Liver (tissue), 9 donors: Measurements from ENCODE around the gene FGF10. TPM values are rescaled to one million over a fixed set of nuclear protein-coding genes. Genes with fewer than 3 reads are reported as not detected.

Experiments
- DNase-seq: peaks from one replicate; pipeline ENCODE4 v3.0.0-alpha.2; 2017; ENCODE audit warnings: low spot score
- H3K27ac ChIP-seq, 2 donors: one replicate each; pipeline ENCODE4 v1.7.0; 2013; ENCODE audit warnings: inconsistent platforms in 2 of 2, low read length in 2 of 2, control low read depth in 1 of 2, low read depth in 1 of 2, mild to moderate bottlenecking in 1 of 2
- H3K27me3 ChIP-seq, 4 donors: one replicate each; pipeline versions ENCODE4 v1.6.1 to v1.7.0; 2013; ENCODE audit warnings: low read length in 3 of 4, inconsistent platforms in 1 of 4, mild to moderate bottlenecking in 1 of 4, moderate library complexity in 1 of 4; ENCODE audit not compliant: control insufficient read depth in 4 of 4, insufficient read depth in 4 of 4
- H3K36me3 ChIP-seq, 4 donors: one replicate each; pipeline versions ENCODE4 v1.6.1 to v1.7.0; 2013; ENCODE audit warnings: low read length in 3 of 4, mild to moderate bottlenecking in 3 of 4, low read depth in 1 of 4, moderate library complexity in 1 of 4; ENCODE audit not compliant: control insufficient read depth in 4 of 4, insufficient read depth in 3 of 4
- H3K4me1 ChIP-seq, 4 donors: one replicate each; pipeline versions ENCODE4 v1.6.1 to v1.7.0; 2013; ENCODE audit warnings: low read length in 3 of 4, mild to moderate bottlenecking in 3 of 4, moderate library complexity in 1 of 4; ENCODE audit not compliant: control insufficient read depth in 4 of 4, insufficient read depth in 4 of 4
- H3K4me3 ChIP-seq, 3 donors: one replicate each; pipeline versions ENCODE4 v1.6.1 to v1.7.0; 2013; ENCODE audit warnings: low read length in 3 of 3, control low read depth in 1 of 3, low read depth in 1 of 3, mild to moderate bottlenecking in 1 of 3
- H3K9ac ChIP-seq, 2 donors: one replicate each; pipeline ENCODE4 v1.7.0; 2013; ENCODE audit warnings: low read length in 2 of 2, mild to moderate bottlenecking in 2 of 2, moderate library complexity in 2 of 2, control low read depth in 1 of 2, low read depth in 1 of 2
- H3K9me3 ChIP-seq, 4 donors: one replicate each; pipeline versions ENCODE4 v1.6.1 to v1.7.0; 2013; ENCODE audit warnings: low read length in 3 of 4; ENCODE audit not compliant: control insufficient read depth in 4 of 4
- EGR1 ChIP-seq, 2 donors: IDR thresholded peaks; 2 replicates each; pipeline ENCODE4 v1.6.1; 2016 to 2018; ENCODE audit warnings: antibody characterized with exemption in 2 of 2, low read depth in 2 of 2
- FOXA1 ChIP-seq: IDR thresholded peaks from 2 replicates; pipeline ENCODE4 v1.6.1; 2016; ENCODE audit warnings: antibody characterized with exemption
- GABPA ChIP-seq, 2 donors: IDR thresholded peaks in 1 of 2; conservative IDR thresholded peaks in 1 of 2; 2 replicates each; pipeline ENCODE4 v1.6.1; 2016; ENCODE audit warnings: antibody characterized with exemption in 2 of 2, mild to moderate bottlenecking in 1 of 2, moderate library complexity in 1 of 2
- HNF4A ChIP-seq, 2 donors: conservative IDR thresholded peaks; 2 replicates each; pipeline ENCODE4 v1.6.1; 2016; ENCODE audit warnings: antibody characterized with exemption in 2 of 2, mild to moderate bottlenecking in 2 of 2
- HNF4G ChIP-seq: IDR thresholded peaks from 2 replicates; pipeline ENCODE4 v1.6.1; 2016; ENCODE audit warnings: antibody characterized with exemption
- JUND ChIP-seq, 2 donors: IDR thresholded peaks; 2 replicates each; pipeline ENCODE4 v1.6.1; 2016; ENCODE audit warnings: antibody characterized with exemption in 2 of 2
- NR2F2 ChIP-seq: IDR thresholded peaks from 2 replicates; pipeline ENCODE4 v1.6.1; 2016; ENCODE audit warnings: antibody characterized with exemption
- RAD21 ChIP-seq, 2 donors: IDR thresholded peaks; 2 replicates each; pipeline ENCODE4 v1.6.1; 2016; ENCODE audit warnings: antibody characterized with exemption in 2 of 2, mild to moderate bottlenecking in 2 of 2
- RXRA ChIP-seq, 2 donors: IDR thresholded peaks; 2 replicates each; pipeline ENCODE4 v1.6.1; 2017 to 2018; ENCODE audit warnings: antibody characterized with exemption in 2 of 2, mild to moderate bottlenecking in 1 of 2
- SP1 ChIP-seq: IDR thresholded peaks from 2 replicates; pipeline ENCODE4 v1.6.1; 2018; ENCODE audit warnings: antibody characterized with exemption, mild to moderate bottlenecking
- YY1 ChIP-seq: IDR thresholded peaks from 2 replicates; pipeline ENCODE4 v1.6.1; 2016; ENCODE audit warnings: antibody characterized with exemption, mild to moderate bottlenecking
- WGBS: extraction: QIAGEN DNeasy Blood & Tissue Kit; methylation state at CpG from one replicate; pipeline ENCODE4 v1.1.7; 2013; 5-methylcytosine and 5-hydroxymethylcytosine counted together
- polyA plus RNA-seq, 2 donors: library from polyadenylated mRNA; stranded (reverse) in 1 of 2; unstranded in 1 of 2; fragments of 200-250 nt in 1 of 2; fragments of >200 nt in 1 of 2; fragmentation: Nextera tagmentation in 1 of 2; extraction: Ambion mirVana in 1 of 2; gene quantifications; one replicate each; pipeline versions ENCODE4 v1.2.1 to v1.2.3, GENCODE V29; 2013 to 2015
- total RNA-seq, 2 donors: library from RNA; depleted of rRNA; stranded (reverse); fragments of >200 nt; gene quantifications; one replicate each; pipeline ENCODE4 v1.2.3, GENCODE V29; 2014
- TF ChIP-seq, protein P1 (sequence below): IDR thresholded peaks from 2 replicates; pipeline ENCODE4 v1.6.1; 2016; ENCODE audit warnings: antibody characterized with exemption
- TF ChIP-seq, protein P2 (sequence below): fragments of 150-350 bp; IDR thresholded peaks from 2 replicates; pipeline ENCODE4 v1.5.1; 2017; ENCODE audit warnings: improper control_type of control experiment, low read depth, low read length; ENCODE audit not compliant: missing input control
- TF ChIP-seq, protein P3 (sequence below): IDR thresholded peaks from 2 replicates; pipeline ENCODE4 v1.6.1; 2016; ENCODE audit warnings: antibody characterized with exemption
- TF ChIP-seq, protein P4 (sequence below): IDR thresholded peaks from 2 replicates; pipeline ENCODE4 v1.6.1; 2016; ENCODE audit warnings: antibody characterized with exemption, mild to moderate bottlenecking
- donor health status: healthy.
- donor health status: healthy.
- donor health status: healthy.
- donor health status: healthy.
- donor health status: healthy.

Gene FGF10
- total and polyA plus RNA-seq, 4 donors, result 0.12 to 0.61 (median 0.25) TPM; not detected in 1

DNA sequence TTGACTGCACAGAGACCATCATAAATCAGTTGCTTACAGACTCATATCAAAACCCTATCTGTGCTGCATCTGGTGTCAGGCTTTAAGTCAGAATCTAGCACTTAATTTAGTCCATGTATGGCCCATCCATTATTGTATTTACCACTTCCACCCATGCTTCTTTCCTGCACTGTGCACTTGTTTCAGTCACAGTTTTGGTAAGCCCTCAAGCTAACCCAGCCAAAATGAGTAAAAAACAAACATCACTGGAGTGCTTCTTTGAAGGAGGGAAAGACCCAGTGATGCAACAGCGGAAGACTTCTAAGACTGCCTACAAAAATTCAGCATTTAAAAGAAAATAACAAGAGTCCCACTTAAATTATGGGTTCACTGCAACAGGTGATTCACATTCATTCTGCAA lies 69.0 kb downstream of the FGF10 start:
- no peak overlapping the region for H3K9ac ChIP-seq
- WGBS, result 90% methylated on average over 1 of the region's 1 CpG
- TF ChIP-seq FOXA1 (no peak), SP1 (no peak), GABPA (IDR thresholded peaks at IDR 0.05 in 1 of 2, conservative IDR thresholded peaks at IDR 0.05 in 1 of 2) (no peak), RAD21 (IDR thresholded peaks at IDR 0.05) (no peak), NR2F2 (no peak)
- TF ChIP-seq, protein P1, sequence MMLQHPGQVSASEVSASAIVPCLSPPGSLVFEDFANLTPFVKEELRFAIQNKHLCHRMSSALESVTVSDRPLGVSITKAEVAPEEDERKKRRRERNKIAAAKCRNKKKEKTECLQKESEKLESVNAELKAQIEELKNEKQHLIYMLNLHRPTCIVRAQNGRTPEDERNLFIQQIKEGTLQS, result no peak

DNA sequence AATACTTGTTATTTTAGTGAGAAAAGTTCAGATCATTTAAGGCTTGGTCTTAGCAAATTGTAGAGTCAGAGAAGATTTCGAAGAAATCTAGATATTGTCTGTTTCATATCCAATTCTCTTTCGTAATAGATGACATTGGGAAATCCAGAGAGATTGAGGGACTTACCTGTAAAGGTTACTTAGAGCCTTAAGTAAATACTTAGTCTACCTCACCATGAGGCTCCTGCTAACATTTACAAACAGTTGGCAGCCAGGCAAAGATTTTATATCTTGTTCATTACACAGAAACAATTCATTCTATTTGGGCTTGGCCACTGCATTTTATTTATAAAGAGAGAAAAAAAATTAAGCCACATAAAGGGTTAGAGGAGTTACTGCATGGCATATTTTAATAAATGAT lies 70.3 kb downstream of the FGF10 start:
- Histone ChIP-seq H3K4me1 (no peaks in the 10 kb centered on the region), H3K9me3 (no peaks in the 10 kb centered on the region), H3K27me3 (no peaks in the 10 kb centered on the region), H3K27ac (no peak overlapping the region), H3K36me3 (no peaks in the 10 kb centered on the region), H3K4me3 (no peak overlapping the region), H3K9ac (no peak overlapping the region)
- WGBS, result 45% methylated on average over 2 of the region's 2 CpGs
- no peak for DNase-seq
- no peak for TF ChIP-seq RAD21 (IDR thresholded peaks at IDR 0.05)
- no peak for TF ChIP-seq JUND (IDR thresholded peaks at IDR 0.05)
- TF ChIP-seq HNF4A (conservative IDR thresholded peaks at IDR 0.05), result no peak
- no peak for TF ChIP-seq HNF4G
- TF ChIP-seq YY1, result no peak
- TF ChIP-seq NR2F2, result no peak
- TF ChIP-seq EGR1 (IDR thresholded peaks at IDR 0.05; ENCODE audit: low read depth in 2 of 2), result no peak
- no peak for TF ChIP-seq FOXA1

More for the DNA sequence above, 69.0 kb downstream of the FGF10 start:
- Histone ChIP-seq H3K36me3 (no peaks in the 10 kb centered on the region), H3K9me3 (no peaks in the 10 kb centered on the region), H3K27me3 (no peaks in the 10 kb centered on the region), H3K27ac (no peak overlapping the region), H3K4me3 (no peak overlapping the region), H3K4me1 (no peaks in the 10 kb centered on the region)
- no peak for DNase-seq

DNA sequence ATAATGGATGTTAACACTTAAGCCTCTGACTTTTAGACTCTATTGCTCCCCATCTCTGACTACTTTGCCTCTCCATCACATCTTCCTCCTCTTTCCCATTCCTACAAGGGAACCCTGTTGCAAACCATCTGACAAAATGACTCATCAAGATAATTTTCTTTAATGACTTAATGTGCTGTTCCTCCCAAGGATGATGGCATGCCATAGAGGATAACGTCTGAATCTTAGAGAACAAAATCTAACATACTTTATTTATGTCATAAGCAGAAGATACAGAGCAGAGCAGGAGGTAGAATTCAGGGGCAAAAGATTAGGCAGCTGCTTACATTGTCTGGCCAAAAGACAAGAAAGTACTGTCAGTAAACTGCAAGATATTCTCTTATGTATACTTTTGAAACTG lies 76.8 kb downstream of the FGF10 start:
- no peaks in the 10 kb centered on the region for H3K27me3 ChIP-seq
- no peak for DNase-seq
- H3K36me3 ChIP-seq, result no peaks in the 10 kb centered on the region
- H3K4me3 ChIP-seq, result no peak overlapping the region
- WGBS, result 56% methylated on average over 1 of the region's 1 CpG
- TF ChIP-seq, protein P2, sequence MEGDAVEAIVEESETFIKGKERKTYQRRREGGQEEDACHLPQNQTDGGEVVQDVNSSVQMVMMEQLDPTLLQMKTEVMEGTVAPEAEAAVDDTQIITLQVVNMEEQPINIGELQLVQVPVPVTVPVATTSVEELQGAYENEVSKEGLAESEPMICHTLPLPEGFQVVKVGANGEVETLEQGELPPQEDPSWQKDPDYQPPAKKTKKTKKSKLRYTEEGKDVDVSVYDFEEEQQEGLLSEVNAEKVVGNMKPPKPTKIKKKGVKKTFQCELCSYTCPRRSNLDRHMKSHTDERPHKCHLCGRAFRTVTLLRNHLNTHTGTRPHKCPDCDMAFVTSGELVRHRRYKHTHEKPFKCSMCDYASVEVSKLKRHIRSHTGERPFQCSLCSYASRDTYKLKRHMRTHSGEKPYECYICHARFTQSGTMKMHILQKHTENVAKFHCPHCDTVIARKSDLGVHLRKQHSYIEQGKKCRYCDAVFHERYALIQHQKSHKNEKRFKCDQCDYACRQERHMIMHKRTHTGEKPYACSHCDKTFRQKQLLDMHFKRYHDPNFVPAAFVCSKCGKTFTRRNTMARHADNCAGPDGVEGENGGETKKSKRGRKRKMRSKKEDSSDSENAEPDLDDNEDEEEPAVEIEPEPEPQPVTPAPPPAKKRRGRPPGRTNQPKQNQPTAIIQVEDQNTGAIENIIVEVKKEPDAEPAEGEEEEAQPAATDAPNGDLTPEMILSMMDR, result no peak
- TF ChIP-seq, protein P3, sequence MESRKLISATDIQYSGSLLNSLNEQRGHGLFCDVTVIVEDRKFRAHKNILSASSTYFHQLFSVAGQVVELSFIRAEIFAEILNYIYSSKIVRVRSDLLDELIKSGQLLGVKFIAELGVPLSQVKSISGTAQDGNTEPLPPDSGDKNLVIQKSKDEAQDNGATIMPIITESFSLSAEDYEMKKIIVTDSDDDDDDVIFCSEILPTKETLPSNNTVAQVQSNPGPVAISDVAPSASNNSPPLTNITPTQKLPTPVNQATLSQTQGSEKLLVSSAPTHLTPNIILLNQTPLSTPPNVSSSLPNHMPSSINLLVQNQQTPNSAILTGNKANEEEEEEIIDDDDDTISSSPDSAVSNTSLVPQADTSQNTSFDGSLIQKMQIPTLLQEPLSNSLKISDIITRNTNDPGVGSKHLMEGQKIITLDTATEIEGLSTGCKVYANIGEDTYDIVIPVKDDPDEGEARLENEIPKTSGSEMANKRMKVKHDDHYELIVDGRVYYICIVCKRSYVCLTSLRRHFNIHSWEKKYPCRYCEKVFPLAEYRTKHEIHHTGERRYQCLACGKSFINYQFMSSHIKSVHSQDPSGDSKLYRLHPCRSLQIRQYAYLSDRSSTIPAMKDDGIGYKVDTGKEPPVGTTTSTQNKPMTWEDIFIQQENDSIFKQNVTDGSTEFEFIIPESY, result no peak
- TF ChIP-seq, protein P4, sequence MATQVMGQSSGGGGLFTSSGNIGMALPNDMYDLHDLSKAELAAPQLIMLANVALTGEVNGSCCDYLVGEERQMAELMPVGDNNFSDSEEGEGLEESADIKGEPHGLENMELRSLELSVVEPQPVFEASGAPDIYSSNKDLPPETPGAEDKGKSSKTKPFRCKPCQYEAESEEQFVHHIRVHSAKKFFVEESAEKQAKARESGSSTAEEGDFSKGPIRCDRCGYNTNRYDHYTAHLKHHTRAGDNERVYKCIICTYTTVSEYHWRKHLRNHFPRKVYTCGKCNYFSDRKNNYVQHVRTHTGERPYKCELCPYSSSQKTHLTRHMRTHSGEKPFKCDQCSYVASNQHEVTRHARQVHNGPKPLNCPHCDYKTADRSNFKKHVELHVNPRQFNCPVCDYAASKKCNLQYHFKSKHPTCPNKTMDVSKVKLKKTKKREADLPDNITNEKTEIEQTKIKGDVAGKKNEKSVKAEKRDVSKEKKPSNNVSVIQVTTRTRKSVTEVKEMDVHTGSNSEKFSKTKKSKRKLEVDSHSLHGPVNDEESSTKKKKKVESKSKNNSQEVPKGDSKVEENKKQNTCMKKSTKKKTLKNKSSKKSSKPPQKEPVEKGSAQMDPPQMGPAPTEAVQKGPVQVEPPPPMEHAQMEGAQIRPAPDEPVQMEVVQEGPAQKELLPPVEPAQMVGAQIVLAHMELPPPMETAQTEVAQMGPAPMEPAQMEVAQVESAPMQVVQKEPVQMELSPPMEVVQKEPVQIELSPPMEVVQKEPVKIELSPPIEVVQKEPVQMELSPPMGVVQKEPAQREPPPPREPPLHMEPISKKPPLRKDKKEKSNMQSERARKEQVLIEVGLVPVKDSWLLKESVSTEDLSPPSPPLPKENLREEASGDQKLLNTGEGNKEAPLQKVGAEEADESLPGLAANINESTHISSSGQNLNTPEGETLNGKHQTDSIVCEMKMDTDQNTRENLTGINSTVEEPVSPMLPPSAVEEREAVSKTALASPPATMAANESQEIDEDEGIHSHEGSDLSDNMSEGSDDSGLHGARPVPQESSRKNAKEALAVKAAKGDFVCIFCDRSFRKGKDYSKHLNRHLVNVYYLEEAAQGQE, result no peak
- TF ChIP-seq SP1, result no peak
- TF ChIP-seq HNF4G, result no peak
- TF ChIP-seq EGR1 (IDR thresholded peaks at IDR 0.05; ENCODE audit: low read depth in 2 of 2), result no peak
- no peak for TF ChIP-seq RXRA (IDR thresholded peaks at IDR 0.05)
- no peak for TF ChIP-seq GABPA (IDR thresholded peaks at IDR 0.05 in 1 of 2, conservative IDR thresholded peaks at IDR 0.05 in 1 of 2)
- H3K9ac ChIP-seq, result no peak overlapping the region
- no peaks in the 10 kb centered on the region for H3K4me1 ChIP-seq
- no peak overlapping the region for H3K27ac ChIP-seq
- H3K9me3 ChIP-seq, result no peaks in the 10 kb centered on the region
